Tibial artery (tissue), 4 donors: ENCODE measurements around the gene DLEC1.

ENCODE experiments used
- DNase-seq, 2 donors: peaks; one replicate each; pipeline ENCODE4 v3.0.0-alpha.2; 2019
- H3K27ac ChIP-seq, 2 donors: fragments of 200-600 bp; sonication (generic) in 1 of 2; 1 replicate in 1 of 2; 2 replicates in 1 of 2; pipeline ENCODE4 v1.5.1; 2018 to 2019; ENCODE audit warnings: mild to moderate bottlenecking in 1 of 2
- H3K27me3 ChIP-seq, 2 donors: fragments of 200-600 bp; sonication (generic) in 1 of 2; one replicate each; pipeline versions ENCODE4 v1.5.1 to v1.6.0; 2016 to 2019
- H3K36me3 ChIP-seq, 3 donors: fragments of 200-600 bp; sonication (generic) in 2 of 3; one replicate each; pipeline ENCODE4 v1.5.1; 2016 to 2019; ENCODE audit warnings: mild to moderate bottlenecking in 2 of 3
- H3K4me1 ChIP-seq, 4 donors: fragments of 200-600 bp; sonication (generic) in 2 of 4; 1 replicate in 3 of 4; 2 replicates in 1 of 4; pipeline ENCODE4 v1.5.1; 2016 to 2019
- H3K4me3 ChIP-seq, 2 donors: fragments of 200-600 bp; sonication (generic) in 1 of 2; 1 replicate in 1 of 2; 2 replicates in 1 of 2; pipeline ENCODE4 v1.5.1; 2018 to 2019; ENCODE audit warnings: mild to moderate bottlenecking in 2 of 2
- H3K9me3 ChIP-seq, 3 donors: fragments of 200-600 bp; sonication (generic) in 1 of 3; one replicate each; pipeline ENCODE4 v1.5.1; 2016 to 2019
- intact Hi-C: fragments of 100-400 bp; cut with DNase I; formaldehyde crosslinking; loops from one replicate; pipeline ENCODE4 v1.15.0; 2023; ENCODE audit warnings: low total_unique reads
- TF ChIP-seq, protein P1 (sequence below), 2 experiments: fragments of 200-600 bp in 1 of 2; fragments of 450-650 bp in 1 of 2; IDR thresholded peaks; one replicate each; pipeline ENCODE4 v1.5.1; 2017 to 2019; ENCODE audit warnings: antibody characterized with exemption in 2 of 2, mild to moderate bottlenecking in 1 of 2, moderate library complexity in 1 of 2

Gene DLEC1

DNA sequence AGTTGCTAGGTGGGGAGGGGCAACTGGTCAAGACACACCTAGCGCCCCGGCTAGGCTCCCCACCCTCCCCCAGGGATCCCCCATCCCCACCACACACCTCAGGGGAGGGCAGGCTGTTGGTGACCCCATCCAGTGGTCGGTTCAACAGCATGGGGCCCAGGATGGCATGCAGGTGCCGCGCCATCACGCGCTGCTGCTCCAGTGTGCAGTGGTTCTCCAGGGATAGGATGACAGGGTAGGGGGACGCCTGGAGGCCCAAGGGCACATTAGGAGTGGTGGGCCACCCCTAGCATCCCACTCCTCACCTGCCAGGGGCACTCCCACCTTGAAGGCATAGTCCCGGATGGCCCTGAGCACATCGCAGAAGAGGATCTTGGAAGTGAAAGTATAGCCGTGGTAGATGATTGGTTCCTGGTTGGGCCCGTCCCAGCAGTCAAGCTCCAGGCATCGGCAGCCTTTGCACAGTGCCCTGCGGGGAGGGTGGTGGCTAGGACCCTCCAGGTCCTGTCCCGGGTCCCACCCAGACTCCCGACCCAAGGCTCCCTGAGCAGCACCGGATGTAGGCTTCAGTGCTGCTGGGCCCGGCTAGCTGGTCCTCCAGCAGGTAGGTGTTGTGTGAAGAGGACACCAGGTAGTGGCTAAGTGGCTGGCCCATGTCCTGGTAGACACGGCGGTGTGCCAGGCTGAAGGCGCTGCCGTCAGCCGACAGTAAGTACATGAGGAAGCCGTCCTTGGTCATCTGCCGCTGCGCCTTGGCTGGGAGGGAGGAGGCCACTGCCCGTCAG, 29.0 kb upstream of the DLEC1 start:
- no peak overlapping the region for H3K27ac ChIP-seq
- intact Hi-C loops = loop anchor here (10.0 kb wide), 2 partner anchors 155 kb away; partner anchors contain the start of gene OXSR1
- H3K4me1 ChIP-seq = peaks cover 0 to 3% (median 0%) of the 10 kb centered on the region in 4 donors
- H3K9me3 ChIP-seq = no peaks in the 10 kb centered on the region
- H3K4me3 ChIP-seq = no peak overlapping the region
- DNase-seq = peak in 1 of 2 donors; percentile 62
- H3K27me3 ChIP-seq = no peaks in the 10 kb centered on the region
- H3K36me3 ChIP-seq = peaks cover 32 to 92% (median 73%) of the 10 kb centered on the region in 3 donors
- TF ChIP-seq, protein P1, sequence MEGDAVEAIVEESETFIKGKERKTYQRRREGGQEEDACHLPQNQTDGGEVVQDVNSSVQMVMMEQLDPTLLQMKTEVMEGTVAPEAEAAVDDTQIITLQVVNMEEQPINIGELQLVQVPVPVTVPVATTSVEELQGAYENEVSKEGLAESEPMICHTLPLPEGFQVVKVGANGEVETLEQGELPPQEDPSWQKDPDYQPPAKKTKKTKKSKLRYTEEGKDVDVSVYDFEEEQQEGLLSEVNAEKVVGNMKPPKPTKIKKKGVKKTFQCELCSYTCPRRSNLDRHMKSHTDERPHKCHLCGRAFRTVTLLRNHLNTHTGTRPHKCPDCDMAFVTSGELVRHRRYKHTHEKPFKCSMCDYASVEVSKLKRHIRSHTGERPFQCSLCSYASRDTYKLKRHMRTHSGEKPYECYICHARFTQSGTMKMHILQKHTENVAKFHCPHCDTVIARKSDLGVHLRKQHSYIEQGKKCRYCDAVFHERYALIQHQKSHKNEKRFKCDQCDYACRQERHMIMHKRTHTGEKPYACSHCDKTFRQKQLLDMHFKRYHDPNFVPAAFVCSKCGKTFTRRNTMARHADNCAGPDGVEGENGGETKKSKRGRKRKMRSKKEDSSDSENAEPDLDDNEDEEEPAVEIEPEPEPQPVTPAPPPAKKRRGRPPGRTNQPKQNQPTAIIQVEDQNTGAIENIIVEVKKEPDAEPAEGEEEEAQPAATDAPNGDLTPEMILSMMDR (IDR thresholded peaks at IDR 0.05) = no peak

DNA sequence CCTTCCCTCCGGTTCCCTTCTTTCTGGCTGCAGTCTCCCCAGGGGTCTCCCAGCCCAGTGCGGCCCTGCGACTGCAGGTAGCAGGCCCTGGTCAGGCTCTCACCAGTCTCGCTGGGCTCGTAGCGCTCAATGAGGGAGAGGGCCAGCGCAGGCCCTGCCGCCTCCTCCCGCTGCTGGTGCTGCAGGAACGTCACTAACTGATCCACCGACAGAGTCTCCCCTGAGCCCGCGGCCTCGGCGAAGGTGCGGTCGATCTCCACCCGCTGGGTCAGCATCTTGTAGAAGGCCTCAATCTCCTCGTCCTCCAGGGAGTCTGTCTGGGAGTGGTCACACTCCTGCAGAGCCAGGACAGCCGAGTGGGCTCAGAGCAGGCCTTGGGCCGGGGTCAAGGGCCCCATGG, 27.9 kb upstream of the DLEC1 start:
- intact Hi-C loops = no loop called here
- no peak overlapping the region for H3K4me3 ChIP-seq
- no peaks in the 10 kb centered on the region for H3K9me3 ChIP-seq
- TF ChIP-seq, protein P1 (IDR thresholded peaks at IDR 0.05) = no peak
- no peaks in the 10 kb centered on the region for H3K27me3 ChIP-seq
- DNase-seq = peak in 1 of 2 donors; percentile 60
- H3K4me1 ChIP-seq = no peaks in the 10 kb centered on the region
- H3K36me3 ChIP-seq = peaks cover 43 to 95% (median 84%) of the 10 kb centered on the region in 3 donors
- H3K27ac ChIP-seq = no peak overlapping the region

DNA sequence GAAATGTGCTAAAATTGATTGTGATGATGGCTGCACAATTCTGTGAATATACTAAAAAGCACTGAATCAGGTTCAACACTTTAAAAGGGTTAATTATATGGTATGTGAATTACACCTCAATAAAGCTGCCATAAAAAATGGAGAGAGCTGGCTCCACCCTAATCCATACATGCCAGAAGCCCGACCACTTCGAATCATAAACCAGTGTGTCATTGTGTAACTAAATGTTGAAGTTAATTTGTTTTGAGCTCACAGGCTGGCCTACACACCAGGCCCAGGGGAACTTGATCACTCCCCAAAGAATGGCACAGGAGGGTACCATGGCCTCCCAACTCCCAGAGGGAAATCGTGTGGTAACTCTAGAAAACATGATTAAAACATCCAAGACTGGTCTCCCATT, 23.5 kb upstream of the DLEC1 start:
- Histone ChIP-seq H3K4me3 (no peak overlapping the region), H3K9me3 (no peaks in the 10 kb centered on the region), H3K36me3 (peaks cover 51 to 95% (median 90%) of the 10 kb centered on the region in 3 donors), H3K4me1 (no peaks in the 10 kb centered on the region), H3K27me3 (no peaks in the 10 kb centered on the region), H3K27ac (no peak overlapping the region)
- DNase-seq = no peak
- TF ChIP-seq, protein P1 (IDR thresholded peaks at IDR 0.05) = no peak
- intact Hi-C loops = no loop called here

DNA sequence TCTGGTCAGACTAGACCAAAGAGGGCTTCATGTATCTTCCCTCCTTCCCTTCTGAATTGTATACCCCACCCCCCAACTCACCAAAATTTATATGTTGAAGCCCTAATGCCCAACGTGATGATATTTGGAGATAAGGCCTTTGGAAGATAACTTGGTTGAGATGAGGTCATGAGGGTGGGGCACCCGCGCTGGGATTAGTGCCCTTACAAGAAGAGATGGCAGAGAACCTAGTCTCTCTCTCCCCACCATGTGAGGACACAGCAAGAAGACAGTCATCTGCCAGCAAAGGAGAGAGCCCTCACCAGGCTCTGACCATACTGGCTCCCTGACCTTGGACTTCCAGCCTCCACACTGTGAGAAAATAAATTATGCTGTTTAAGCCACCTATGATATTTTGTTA, 23.0 kb upstream of the DLEC1 start:
- Histone ChIP-seq H3K4me1 (no peaks in the 10 kb centered on the region), H3K4me3 (no peak overlapping the region), H3K27me3 (no peaks in the 10 kb centered on the region), H3K36me3 (peaks cover 46 to 91% (median 85%) of the 10 kb centered on the region in 3 donors), H3K9me3 (no peaks in the 10 kb centered on the region), H3K27ac (no peak overlapping the region)
- intact Hi-C loops = no loop called here
- TF ChIP-seq, protein P1 (IDR thresholded peaks at IDR 0.05) = no peak
- peak in 1 of 2 donors; percentile 33 for DNase-seq

DNA sequence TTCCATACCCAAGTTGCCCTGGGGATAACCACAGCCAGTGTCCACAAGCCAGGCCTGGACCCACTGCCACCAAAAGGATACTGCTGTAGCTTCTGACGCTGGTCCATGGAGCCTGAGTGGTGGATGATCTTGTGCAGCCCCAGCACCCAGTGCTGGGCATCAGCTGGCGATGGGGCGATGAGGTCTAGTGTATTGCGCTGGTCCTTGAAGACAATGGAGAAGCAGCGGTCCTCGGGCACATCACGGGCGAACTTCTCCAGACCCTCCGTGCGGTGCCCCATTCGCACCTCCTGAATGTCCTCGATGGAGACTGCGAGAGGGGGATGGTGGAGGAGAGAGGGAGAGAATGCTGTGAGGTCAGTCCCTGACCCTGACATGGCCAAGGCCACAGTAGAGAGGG, 22.6 kb upstream of the DLEC1 start:
- Histone ChIP-seq H3K27ac (no peak overlapping the region), H3K36me3 (peaks cover 42 to 87% (median 81%) of the 10 kb centered on the region in 3 donors), H3K4me3 (no peak overlapping the region), H3K27me3 (no peaks in the 10 kb centered on the region), H3K9me3 (no peaks in the 10 kb centered on the region), H3K4me1 (no peaks in the 10 kb centered on the region)
- TF ChIP-seq, protein P1 (IDR thresholded peaks at IDR 0.05) = no peak
- intact Hi-C loops = no loop called here
- peak in 1 of 2 donors; percentile 55 for DNase-seq
